ENCODE results near the gene PRR35. TPM values are rescaled to one million over a fixed set of nuclear protein-coding genes. Genes with fewer than 3 reads are reported as not detected.

Gene PRR35
- total and polyA plus RNA-seq, 2 donors (not counting 3 experiments of a cell fraction or from before 2014, with no cell fraction given) = not detected

DNA sequence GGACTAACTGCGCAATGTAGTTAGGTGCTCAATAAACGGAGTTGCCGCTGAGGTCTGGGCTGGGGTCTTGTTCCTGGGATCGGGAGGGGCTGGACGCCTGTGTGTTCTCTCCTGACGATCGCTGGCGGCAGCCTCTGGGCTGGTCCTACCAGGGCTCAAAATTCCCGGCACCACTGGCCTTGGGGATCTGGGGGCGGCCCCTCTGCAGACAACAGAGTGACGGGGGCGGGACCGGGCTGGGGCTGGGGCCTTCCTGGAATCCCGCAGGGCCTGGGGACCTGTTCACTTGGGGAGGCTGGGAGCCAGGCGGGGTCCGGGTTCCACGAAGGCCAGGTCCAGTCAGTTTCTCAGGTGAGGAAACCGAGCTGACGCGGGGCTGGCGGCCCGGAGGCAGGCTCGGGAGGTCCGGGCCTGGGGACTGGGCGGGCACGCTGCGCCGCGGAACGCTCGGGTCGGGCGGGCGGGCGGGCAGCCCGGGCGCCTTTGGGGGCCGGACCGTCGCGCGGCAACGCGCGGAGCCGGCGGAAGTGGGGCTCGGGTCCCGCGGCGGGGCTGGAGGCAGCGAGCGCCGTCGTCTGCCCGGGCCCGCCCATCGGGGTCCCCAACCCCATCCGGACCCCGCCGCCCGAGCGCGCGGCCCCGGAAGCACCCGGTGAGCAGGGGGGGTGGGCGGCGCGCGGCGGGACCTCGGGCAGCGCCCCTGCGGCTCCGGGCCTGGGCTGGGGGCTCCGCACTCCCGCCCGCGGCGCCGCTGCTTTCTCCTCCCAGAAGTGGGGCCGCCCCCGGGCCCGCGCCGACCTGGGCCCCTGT lies 9.5 kb downstream of the PRR35 start, which contains the start of gene PIGQ:
Gene PIGQ, plus strand, starts transcription at position 524 of the 810 bp plus-strand sequence. CDS start 4,107 bp downstream, outside the sequence.
- intact Hi-C loops (cut with micrococcal nuclease) = loop anchor here (5.0 kb wide), 1 partner anchor 42 kb away; the partner anchor contains the start of gene CAPN15
- H3K4me2 ChIP-seq (ENCODE audit: insufficient read depth, low read length) = peak within 1 kb of the TSS; percentile 76
- CTCF ChIA-PET = no interaction called here
- H3K9ac ChIP-seq (replicated peaks; ENCODE audit: extremely low read depth, insufficient read depth, low read length) = peak within 1 kb of the TSS; percentile 77
- no peaks in the 10 kb centered on the region for H4K20me1 ChIP-seq (replicated peaks; ENCODE audit: control insufficient read depth, extremely low read depth, insufficient read depth, low read length)
- peaks cover 13% of the 10 kb centered on the region for H3K79me2 ChIP-seq (ENCODE audit: control insufficient read depth, insufficient read depth, low read length)
- no peaks in the 10 kb centered on the region for H3K9me1 ChIP-seq (replicated peaks; ENCODE audit: control insufficient read depth, extremely low read depth, insufficient read depth, low read length)
- H2AFZ ChIP-seq (ENCODE audit: low read depth, low read length) = peak within 1 kb of the TSS; percentile 96
- H3K27me3 ChIP-seq (ENCODE audit: control insufficient read depth in 2 of 2, insufficient read depth in 2 of 2, low read length in 2 of 2) = no peaks in the 10 kb centered on the region
- TF ChIP-seq POLR2A (IDR thresholded peaks at IDR 0.05; ENCODE audit: low read depth, low read length) (peak; percentile 44), FOS (IDR thresholded peaks at IDR 0.05; ENCODE audit: borderline replicate concordance, insufficient read depth, low read length) (no peak), MYC (IDR thresholded peaks at IDR 0.05; ENCODE audit: low read depth, low read length) (no peak), EZH2 (IDR thresholded peaks at IDR 0.05; ENCODE audit: borderline replicate concordance, low read depth, low read length, severe bottlenecking) (no peak), POLR2AphosphoS5 (IDR thresholded peaks at IDR 0.05; ENCODE audit: insufficient read depth, low read depth, low read length) (peak; percentile 49)
- TF ChIP-seq, protein P1, sequence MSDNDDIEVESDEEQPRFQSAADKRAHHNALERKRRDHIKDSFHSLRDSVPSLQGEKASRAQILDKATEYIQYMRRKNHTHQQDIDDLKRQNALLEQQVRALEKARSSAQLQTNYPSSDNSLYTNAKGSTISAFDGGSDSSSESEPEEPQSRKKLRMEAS (IDR thresholded peaks at IDR 0.05; ENCODE audit: insufficient read depth, insufficient read length) = no peak
- POLR2A ChIA-PET = no interaction called here
- BruUV-seq (replicated peaks) = no TSS peak
- DNase-seq (ENCODE audit: low read depth, low spot score) (peak; percentile 60), FAIRE-seq (peak; percentile 63)
- H3K27ac ChIP-seq (ENCODE audit: insufficient read depth, low read depth, low read length) = peak within 1 kb of the TSS; percentile 33
- dilution Hi-C loops (cut with MboI; ENCODE audit: extremely low pct_ligation_motif_present, low sequenced_read_pairs) = no loop called here
- H3K9me3 ChIP-seq (replicated peaks; ENCODE audit: control insufficient read depth, insufficient read depth, low read length) = no peaks in the 10 kb centered on the region
- peak within 1 kb of the TSS; percentile 71 to 99 (median 87) for H3K4me3 ChIP-seq (replicated peaks in 1 of 3; ENCODE audit: insufficient read depth in 1 of 3, low read depth in 1 of 3, low read length in 3 of 3)
- peaks cover 0 to 8% of the 10 kb centered on the region in 2 experiments for H3K36me3 ChIP-seq (ENCODE audit: control insufficient read depth in 2 of 2, extremely low read depth in 1 of 2, insufficient read depth in 2 of 2, low read length in 2 of 2)
- peaks cover 24% of the 10 kb centered on the region for H3K4me1 ChIP-seq (ENCODE audit: control insufficient read depth, extremely low read depth, insufficient read depth, low read length)

Data from endothelial cell of umbilical vein (primary cell).